GM19351 (cell line): ENCODE data around the gene LRRC8B.

Experiments used
- ATAC-seq: cut with Tn5 transposase; IDR thresholded peaks from one replicate; pipeline ENCODE4 v1.9.1; 2021; ENCODE audit warnings: mild to moderate bottlenecking, moderate library complexity; ENCODE audit not compliant: unreplicated experiment

LRRC8B gene

DNA sequence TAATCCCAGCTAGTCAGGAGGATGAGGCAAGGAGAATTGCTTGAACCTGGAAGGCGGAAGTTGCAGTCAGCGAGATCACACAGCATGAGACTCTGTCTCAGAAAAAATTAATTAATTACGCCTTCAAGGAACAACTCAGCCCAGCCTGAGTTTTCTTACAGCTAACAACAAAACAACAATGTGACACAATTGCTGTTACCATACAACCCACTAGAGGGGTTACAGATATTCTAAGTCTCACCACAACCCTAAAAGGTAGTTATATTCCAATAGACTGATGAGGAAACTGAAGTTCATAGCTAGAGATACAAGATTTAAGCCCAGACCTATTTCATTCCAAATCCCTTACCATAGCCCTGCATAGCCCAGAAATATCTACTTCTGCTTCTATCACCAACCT lies 105.4 kb downstream of the LRRC8B start:
- ATAC-seq = no peak

DNA sequence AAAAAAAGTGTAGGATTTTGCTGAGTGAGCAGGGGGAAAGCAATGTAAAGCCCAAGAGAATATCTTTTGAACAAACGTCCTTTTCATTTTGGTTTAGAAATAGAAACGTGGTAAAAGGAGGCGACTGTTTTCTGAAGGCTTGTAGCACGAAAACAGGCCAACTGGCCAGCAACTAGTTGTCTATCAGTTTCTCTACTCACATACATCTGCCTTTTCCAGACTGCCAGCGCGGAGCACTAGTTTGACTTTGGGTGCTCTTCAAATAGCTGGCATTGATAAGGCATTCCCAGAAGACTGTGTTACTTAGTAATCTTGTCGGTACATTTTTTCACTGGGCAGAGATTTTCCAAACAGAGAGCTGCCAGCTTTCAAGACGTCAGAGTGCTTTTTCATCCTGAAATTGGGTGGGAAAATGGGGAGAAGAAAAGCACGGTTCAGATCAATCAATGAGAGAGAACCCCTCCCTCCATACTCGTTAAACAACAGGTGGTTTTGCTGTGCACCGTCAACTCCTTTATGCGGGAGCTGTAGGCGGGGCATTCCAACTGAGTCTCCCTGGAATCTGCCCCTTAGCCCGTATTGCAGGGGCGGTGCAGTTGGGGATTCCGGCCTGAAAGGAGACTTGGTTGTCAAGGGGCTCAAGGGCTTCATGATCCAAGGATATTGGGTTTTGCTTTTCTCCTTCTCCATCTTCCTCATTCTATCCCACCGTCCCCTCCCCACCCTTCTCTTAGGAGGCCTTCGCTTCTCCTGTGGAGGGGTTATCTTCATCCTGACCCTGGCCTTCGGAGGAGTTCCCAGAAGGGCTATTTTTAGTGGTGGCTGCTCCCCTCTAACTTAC lies 107.4 kb downstream of the LRRC8B start:
- ATAC-seq = no peak

DNA sequence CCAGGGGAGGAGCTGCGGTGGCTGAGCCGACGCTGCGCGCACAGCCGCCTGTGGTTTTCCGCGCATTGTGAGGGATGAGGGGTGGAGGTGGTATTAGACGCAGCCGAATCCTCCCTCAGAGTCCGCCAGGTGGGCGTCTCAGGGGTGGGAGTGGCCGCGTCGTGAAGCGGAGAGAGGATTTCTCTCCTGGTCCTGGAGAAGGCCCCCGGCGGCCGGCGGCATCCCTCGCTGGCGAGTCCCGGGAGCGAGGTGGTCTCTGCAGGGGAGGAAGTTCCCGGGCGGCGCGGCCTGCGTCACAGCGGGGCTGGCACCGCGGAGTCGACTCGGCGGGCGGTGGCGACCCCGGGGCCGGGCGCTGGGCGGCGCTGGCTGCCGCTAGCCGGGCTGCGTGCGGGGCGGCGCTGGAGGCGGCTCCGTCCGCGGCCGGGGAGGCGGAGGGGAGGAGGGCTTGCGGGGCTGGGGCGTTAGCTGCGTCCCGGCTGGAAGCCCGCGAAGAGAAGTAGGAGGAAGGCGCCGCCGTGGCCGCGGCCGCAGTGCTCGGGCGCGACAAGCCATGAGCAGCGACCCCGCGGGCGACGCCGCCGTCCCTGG lies 108.1 kb downstream of the LRRC8B start, which contains the start of gene LRRC8C:
LRRC8C (plus strand) TSS at position 464 of the 591 bp plus-strand sequence. CDS start 53,354 bp downstream, outside the sequence.
- ATAC-seq = peak; percentile 85

DNA sequence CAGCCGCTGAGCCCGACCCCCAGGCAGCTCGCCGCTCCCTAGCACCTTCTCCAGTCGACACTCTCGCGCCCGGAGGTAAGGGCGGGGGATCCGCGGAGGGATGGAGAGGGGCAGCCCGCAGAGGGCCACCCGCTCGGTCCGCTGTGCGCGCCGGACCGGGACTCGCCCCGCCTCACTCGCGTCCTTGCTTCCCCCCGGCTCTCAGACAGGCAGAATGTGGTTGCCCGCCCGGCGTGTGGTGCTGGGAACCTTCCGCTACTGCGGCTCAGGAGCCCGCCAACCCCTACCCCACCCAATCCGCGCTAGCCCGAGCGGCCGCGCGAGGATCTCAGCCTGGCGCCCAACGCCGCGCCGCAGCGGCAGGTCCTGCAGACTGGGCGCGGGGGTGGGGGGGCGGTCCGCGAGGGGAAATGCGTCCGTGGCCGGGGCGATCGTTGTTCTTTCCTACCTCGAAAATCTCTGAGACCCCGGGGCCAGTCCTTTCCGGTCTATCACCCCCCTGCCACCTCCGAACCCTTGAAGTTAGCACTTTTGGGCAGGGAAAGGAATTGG lies 108.7 kb downstream of the LRRC8B start:
- ATAC-seq = peak; percentile 42

DNA sequence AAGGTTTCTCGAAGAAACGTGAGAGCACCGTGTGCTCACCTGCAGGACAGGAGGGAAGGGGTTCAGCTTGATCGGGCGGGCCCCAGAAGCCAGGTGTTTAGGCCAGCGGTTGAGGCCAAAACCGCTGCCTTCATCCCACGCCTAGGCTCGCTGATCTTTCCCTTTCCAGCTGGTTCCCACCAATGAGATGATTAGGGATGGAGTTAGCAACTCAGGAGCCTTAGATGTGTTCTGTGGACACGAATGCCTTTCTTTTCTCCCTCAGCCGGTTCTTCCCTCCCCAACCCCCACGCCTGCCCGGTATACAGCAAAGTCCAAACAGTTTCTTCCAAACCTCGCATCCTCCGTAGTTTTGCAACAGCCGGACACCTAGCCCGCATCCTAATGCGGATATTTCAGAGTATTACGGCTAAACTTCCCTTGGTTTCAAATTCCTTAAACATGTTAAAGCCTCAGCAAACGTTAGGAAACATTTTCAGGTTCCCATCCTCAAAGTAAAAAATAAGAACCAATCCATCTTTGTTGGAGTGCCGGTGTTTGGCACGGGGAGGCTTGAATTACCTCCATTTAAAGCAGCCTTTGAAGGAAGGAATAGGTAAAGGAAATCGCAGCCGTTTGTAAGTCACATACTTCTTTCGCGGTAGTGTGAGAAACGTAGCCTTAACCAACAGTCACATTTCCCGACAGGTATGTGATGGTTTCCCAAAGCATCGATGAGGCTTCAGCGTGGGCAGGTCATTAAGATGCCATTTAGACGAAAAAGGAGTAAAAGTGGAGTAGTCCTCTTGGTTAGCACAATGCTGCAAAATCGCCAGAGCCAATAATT lies 109.4 kb downstream of the LRRC8B start:
- no peak for ATAC-seq

DNA sequence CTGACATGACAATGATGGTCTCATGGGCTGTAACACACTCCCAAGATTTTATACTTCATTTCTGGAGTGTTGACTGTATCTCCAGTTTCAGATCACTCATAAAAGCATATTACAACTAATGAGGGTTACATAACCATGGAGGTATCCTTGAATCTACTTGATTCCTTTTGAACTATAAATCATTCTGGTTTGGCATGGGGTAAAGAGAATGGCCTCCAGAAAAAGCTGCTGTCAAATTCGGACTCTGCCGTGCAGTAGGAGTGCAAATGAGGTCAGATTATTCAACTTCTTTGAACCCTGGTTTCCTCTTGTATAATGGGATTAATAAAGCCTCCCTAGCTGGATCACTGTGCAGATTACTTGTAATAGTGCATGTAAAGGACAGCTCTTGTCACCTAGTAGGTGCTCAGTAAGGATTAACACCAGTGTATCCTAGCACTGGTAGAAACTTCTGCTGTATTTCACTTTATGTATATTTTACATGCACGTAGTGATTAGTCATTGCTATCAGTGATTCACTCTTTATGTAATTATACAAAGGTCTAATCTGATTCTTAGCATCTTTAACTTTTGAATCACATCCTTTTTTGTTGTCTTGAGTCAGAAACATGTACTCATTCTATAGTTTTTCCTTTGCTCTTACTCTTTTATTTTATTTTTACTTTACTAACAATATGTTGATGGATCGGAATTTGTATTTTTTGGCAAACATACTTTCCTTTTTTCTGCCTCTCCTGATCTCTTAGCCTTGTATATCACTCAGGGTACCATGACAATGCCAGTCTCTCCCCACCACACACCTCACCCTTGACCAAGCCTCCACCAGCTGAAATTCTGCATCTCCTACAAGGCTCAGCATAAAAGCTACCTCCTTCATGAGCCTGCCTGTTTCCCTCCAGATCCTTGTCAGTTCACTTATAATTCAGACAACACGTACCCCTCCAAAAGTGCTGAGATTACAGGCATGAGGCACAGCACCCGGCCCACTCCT lies 111.5 kb downstream of the LRRC8B start:
- no peak for ATAC-seq

DNA sequence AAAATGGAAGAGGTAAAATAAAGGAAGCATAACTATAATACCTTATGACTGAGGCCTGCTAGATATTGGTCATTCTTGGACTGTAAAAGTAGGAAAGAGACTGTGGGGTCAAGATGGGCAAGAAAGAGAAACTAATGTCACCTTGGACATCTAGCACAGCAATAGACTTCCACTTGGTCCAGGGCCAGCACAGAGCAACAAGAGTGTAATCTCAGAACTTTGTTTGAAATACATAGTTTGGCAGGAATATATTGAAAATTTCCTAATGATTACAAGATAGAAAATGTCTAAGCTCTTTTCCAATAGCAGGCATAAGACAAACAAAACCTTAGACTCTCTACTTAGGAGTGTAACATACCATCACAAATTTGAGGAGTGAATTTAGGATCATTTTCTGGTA lies 112.9 kb downstream of the LRRC8B start:
- ATAC-seq = no peak

DNA sequence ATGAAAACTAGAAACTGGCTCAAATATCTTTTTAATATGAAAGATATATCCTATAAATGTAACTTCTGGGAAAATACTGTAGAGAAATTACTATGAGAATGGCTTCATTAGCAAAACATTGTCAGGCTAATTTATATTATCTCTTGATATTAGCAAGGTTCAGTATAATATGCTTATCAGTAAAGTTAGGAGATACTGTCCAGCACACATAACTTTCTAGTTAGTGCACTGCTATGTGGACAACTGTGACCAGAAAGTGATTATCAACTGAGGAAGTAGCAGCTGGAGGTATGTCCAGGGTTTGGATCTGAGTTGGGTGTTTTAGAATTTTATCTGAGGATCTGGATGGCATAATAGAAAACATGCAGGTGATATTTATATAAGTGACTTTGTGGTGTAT lies 115.8 kb downstream of the LRRC8B start:
- no peak for ATAC-seq

- ATAC-seq = no peak
Observed at GRCh38 chr1:89641781-89642180, 117.2 kb downstream of the LRRC8B start.

- no peak for ATAC-seq
Observed at GRCh38 chr1:89643577-89643976, 118.9 kb downstream of the LRRC8B start.

DNA sequence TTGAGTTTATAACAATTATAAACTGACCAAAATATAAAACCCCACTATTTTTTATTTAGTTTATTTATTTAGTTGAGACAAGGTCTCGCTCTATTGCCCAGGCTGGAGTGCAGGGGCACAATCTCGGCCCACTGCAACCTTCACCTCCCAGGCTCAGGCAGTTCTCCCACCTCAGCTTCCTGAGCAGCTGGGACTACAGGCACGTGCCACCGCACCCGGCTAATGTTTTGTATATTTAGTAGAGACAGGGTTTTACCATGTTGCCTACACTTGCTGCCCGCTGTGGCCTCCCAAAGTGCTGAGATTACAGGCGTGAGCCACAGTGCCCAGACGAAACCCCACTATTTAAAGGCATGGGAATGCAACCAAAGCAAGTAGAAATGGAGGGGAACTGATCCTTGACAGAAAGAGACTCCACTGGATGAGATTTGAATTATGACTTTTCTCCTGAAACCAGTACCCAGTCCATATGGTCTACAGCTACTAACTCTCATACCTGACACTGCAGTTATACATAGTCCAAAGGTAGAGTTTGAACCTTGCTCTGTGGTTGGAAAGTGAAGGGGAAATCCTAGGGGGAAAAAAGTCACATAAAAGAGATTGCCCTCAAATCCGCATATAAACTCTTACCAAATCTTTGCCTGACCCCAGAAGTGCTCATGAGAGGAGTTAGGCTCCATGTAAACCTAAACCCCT lies 119.6 kb downstream of the LRRC8B start:
- ATAC-seq = no peak

DNA sequence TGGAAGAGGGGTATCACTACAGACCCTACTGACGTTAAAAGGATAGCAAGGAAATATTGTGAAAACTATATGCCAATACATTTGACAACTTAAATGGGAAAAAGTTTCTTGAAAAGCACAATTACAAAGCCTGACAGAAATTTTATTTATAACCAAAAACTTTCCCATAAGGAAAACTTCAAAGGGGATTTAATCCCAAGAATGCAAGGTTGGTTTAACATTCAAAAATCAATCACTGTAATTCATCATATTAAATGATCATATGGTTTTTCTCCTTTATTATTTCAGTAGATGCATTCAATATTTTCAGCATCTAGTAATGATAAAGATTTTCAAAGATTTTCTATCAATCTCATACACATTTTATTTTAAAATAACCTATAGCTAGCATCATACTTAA lies 121.6 kb downstream of the LRRC8B start:
- no peak for ATAC-seq
